ENCODE measurements around the gene ZC3H13.

Gene ZC3H13

GRCh38 chr13:45932676-45933075 lies 119.9 kb downstream of the ZC3H13 start:
- H2AK5ac ChIP-seq (ENCODE audit: low read length): no peak overlapping the region
- no peaks in the 10 kb centered on the region for H3K36me3 ChIP-seq (ENCODE audit: control insufficient read depth, insufficient read depth, low read length)
- no peaks in the 10 kb centered on the region for H3K79me2 ChIP-seq (ENCODE audit: control insufficient read depth, insufficient read depth, low read length)
- no peak overlapping the region for H3K56ac ChIP-seq (ENCODE audit: low read length)
- no peaks in the 10 kb centered on the region for H3K27me3 ChIP-seq (ENCODE audit: insufficient read depth, low read length, poor library complexity)
- H3K27ac ChIP-seq (ENCODE audit: low read depth, low read length): no peak overlapping the region
- WGBS (ENCODE audit: extremely low coverage, insufficient coverage, low lambda C conversion rate): no CpG with 5 or more reads among the region's 3 CpGs
- no peaks in the 10 kb centered on the region for H3K79me1 ChIP-seq (ENCODE audit: low read length)
- DNase-seq: no peak
- H4K8ac ChIP-seq (ENCODE audit: low read depth, low read length): no peak overlapping the region
- H3K4me3 ChIP-seq (ENCODE audit: low read length): no peak overlapping the region
- no peak overlapping the region for H3K18ac ChIP-seq (ENCODE audit: low read length)
- H3K4me1 ChIP-seq (ENCODE audit: control insufficient read depth, low read depth, low read length): no peaks in the 10 kb centered on the region
- no peak overlapping the region for H4K5ac ChIP-seq (ENCODE audit: low read length)
- H3K4ac ChIP-seq (ENCODE audit: low read depth, low read length): no peak overlapping the region
- H3K23ac ChIP-seq (ENCODE audit: low read length): no peak overlapping the region
- H2BK5ac ChIP-seq (ENCODE audit: low read length): no peak overlapping the region
- no peak overlapping the region for H3K4me2 ChIP-seq (ENCODE audit: low read length)
- no peak overlapping the region for H3K9ac ChIP-seq (ENCODE audit: low read length)
- H2BK15ac ChIP-seq (replicated peaks; ENCODE audit: low read depth): no peak overlapping the region
- no peak overlapping the region for H2BK120ac ChIP-seq (ENCODE audit: low read depth, low read length)

DNA sequence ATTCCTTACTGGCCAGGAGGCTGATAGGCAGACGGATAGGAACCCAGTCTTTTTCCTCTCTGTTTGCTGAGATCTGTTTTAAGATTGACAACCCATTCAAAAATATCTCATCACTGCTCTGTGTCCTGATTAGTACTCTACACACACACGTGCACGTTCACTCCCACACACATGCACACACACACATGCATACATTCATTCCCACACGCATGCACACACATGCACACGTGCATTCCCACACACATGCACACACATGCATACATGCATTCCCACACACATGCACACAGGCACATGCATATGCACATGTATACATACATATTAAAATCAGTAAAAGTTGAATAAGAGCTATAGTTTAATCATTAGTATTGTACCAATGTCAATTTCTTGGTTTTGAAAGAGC lies 120.4 kb downstream of the ZC3H13 start:
- H4K8ac ChIP-seq (ENCODE audit: low read depth, low read length): no peak overlapping the region
- H3K79me1 ChIP-seq (ENCODE audit: low read length): no peaks in the 10 kb centered on the region
- no peak overlapping the region for H3K4ac ChIP-seq (ENCODE audit: low read depth, low read length)
- H3K18ac ChIP-seq (ENCODE audit: low read length): no peak overlapping the region
- no peaks in the 10 kb centered on the region for H3K79me2 ChIP-seq (ENCODE audit: control insufficient read depth, insufficient read depth, low read length)
- no peak overlapping the region for H3K27ac ChIP-seq (ENCODE audit: low read depth, low read length)
- H3K4me3 ChIP-seq (ENCODE audit: low read length): no peak overlapping the region
- no peak for DNase-seq
- H3K56ac ChIP-seq (ENCODE audit: low read length): no peak overlapping the region
- no peak overlapping the region for H2AK5ac ChIP-seq (ENCODE audit: low read length)
- H3K27me3 ChIP-seq (ENCODE audit: insufficient read depth, low read length, poor library complexity): no peaks in the 10 kb centered on the region
- WGBS (ENCODE audit: extremely low coverage, insufficient coverage, low lambda C conversion rate): no CpG with 5 or more reads among the region's 5 CpGs
- H3K36me3 ChIP-seq (ENCODE audit: control insufficient read depth, insufficient read depth, low read length): no peaks in the 10 kb centered on the region
- no peak overlapping the region for H3K9ac ChIP-seq (ENCODE audit: low read length)
- H3K4me1 ChIP-seq (ENCODE audit: control insufficient read depth, low read depth, low read length): no peaks in the 10 kb centered on the region
- no peak overlapping the region for H3K4me2 ChIP-seq (ENCODE audit: low read length)
- no peak overlapping the region for H4K5ac ChIP-seq (ENCODE audit: low read length)
- H2BK120ac ChIP-seq (ENCODE audit: low read depth, low read length): no peak overlapping the region
- no peak overlapping the region for H2BK5ac ChIP-seq (ENCODE audit: low read length)
- no peak overlapping the region for H2BK15ac ChIP-seq (replicated peaks; ENCODE audit: low read depth)
- no peak overlapping the region for H3K23ac ChIP-seq (ENCODE audit: low read length)

DNA sequence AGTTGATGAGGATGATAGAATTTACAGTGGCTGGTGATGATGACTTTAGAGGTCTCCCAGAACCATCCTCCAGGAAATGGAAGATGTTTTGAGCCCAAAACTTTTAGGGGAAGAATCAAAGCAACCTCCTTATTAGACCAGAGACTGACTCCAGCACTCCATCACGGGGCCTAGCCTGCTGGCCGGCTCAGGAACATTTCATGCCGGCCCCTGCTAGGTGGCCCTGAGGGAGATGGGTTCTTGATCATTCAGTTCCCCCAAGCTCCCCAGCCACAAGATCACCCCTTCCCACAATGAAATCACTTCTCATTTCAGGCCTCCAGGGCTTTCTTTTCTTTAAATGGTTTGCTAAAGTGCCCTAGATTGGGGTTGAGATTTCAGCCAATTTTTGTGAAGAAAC lies 121.3 kb downstream of the ZC3H13 start:
- Histone ChIP-seq H3K4ac (ENCODE audit: low read depth, low read length) (no peak overlapping the region), H4K5ac (ENCODE audit: low read length) (no peak overlapping the region), H3K4me2 (ENCODE audit: low read length) (no peak overlapping the region), H3K9ac (ENCODE audit: low read length) (no peak overlapping the region), H3K4me1 (ENCODE audit: control insufficient read depth, low read depth, low read length) (no peaks in the 10 kb centered on the region), H2BK120ac (ENCODE audit: low read depth, low read length) (no peak overlapping the region), H3K18ac (ENCODE audit: low read length) (no peak overlapping the region), H2BK5ac (ENCODE audit: low read length) (no peak overlapping the region), H3K79me2 (ENCODE audit: control insufficient read depth, insufficient read depth, low read length) (no peaks in the 10 kb centered on the region), H3K27me3 (ENCODE audit: insufficient read depth, low read length, poor library complexity) (no peaks in the 10 kb centered on the region), H3K79me1 (ENCODE audit: low read length) (no peaks in the 10 kb centered on the region), H4K8ac (ENCODE audit: low read depth, low read length) (no peak overlapping the region), H2BK15ac (replicated peaks; ENCODE audit: low read depth) (no peak overlapping the region), H3K4me3 (ENCODE audit: low read length) (no peak overlapping the region), H3K23ac (ENCODE audit: low read length) (no peak overlapping the region), H3K27ac (ENCODE audit: low read depth, low read length) (no peak overlapping the region), H3K36me3 (ENCODE audit: control insufficient read depth, insufficient read depth, low read length) (no peaks in the 10 kb centered on the region), H3K56ac (ENCODE audit: low read length) (no peak overlapping the region), H2AK5ac (ENCODE audit: low read length) (no peak overlapping the region)
- WGBS (ENCODE audit: extremely low coverage, insufficient coverage, low lambda C conversion rate): no CpG with 5 or more reads among the region's 3 CpGs
- no peak for DNase-seq

- Histone ChIP-seq H3K4me2 (ENCODE audit: low read length) (no peak overlapping the region), H2BK120ac (ENCODE audit: low read depth, low read length) (no peak overlapping the region), H3K4me1 (ENCODE audit: control insufficient read depth, low read depth, low read length) (no peaks in the 10 kb centered on the region), H3K4me3 (ENCODE audit: low read length) (no peak overlapping the region), H3K36me3 (ENCODE audit: control insufficient read depth, insufficient read depth, low read length) (no peaks in the 10 kb centered on the region), H3K23ac (ENCODE audit: low read length) (no peak overlapping the region), H3K56ac (ENCODE audit: low read length) (no peak overlapping the region), H2AK5ac (ENCODE audit: low read length) (no peak overlapping the region), H3K27ac (ENCODE audit: low read depth, low read length) (no peak overlapping the region), H3K4ac (ENCODE audit: low read depth, low read length) (no peak overlapping the region), H2BK5ac (ENCODE audit: low read length) (no peak overlapping the region), H3K79me2 (ENCODE audit: control insufficient read depth, insufficient read depth, low read length) (no peaks in the 10 kb centered on the region), H3K9ac (ENCODE audit: low read length) (no peak overlapping the region), H4K5ac (ENCODE audit: low read length) (no peak overlapping the region), H4K8ac (ENCODE audit: low read depth, low read length) (no peak overlapping the region), H3K79me1 (ENCODE audit: low read length) (no peaks in the 10 kb centered on the region), H3K27me3 (ENCODE audit: insufficient read depth, low read length, poor library complexity) (no peaks in the 10 kb centered on the region), H2BK15ac (replicated peaks; ENCODE audit: low read depth) (no peak overlapping the region), H3K18ac (ENCODE audit: low read length) (no peak overlapping the region)
- no peak for DNase-seq
- no CpG with 5 or more reads among the region's 7 CpGs for WGBS (ENCODE audit: extremely low coverage, insufficient coverage, low lambda C conversion rate)
Observed at GRCh38 chr13:45930177-45930576, 122.4 kb downstream of the ZC3H13 start.

GRCh38 chr13:45928843-45929242 lies 123.7 kb downstream of the ZC3H13 start:
- no peak overlapping the region for H4K8ac ChIP-seq (ENCODE audit: low read depth, low read length)
- no peak overlapping the region for H3K9ac ChIP-seq (ENCODE audit: low read length)
- H3K4me1 ChIP-seq (ENCODE audit: control insufficient read depth, low read depth, low read length): no peaks in the 10 kb centered on the region
- H3K4me3 ChIP-seq (ENCODE audit: low read length): no peak overlapping the region
- H3K56ac ChIP-seq (ENCODE audit: low read length): no peak overlapping the region
- H3K27me3 ChIP-seq (ENCODE audit: insufficient read depth, low read length, poor library complexity): no peaks in the 10 kb centered on the region
- no peak overlapping the region for H3K4me2 ChIP-seq (ENCODE audit: low read length)
- no peaks in the 10 kb centered on the region for H3K36me3 ChIP-seq (ENCODE audit: control insufficient read depth, insufficient read depth, low read length)
- DNase-seq: no peak
- no CpG with 5 or more reads among the region's 2 CpGs for WGBS (ENCODE audit: extremely low coverage, insufficient coverage, low lambda C conversion rate)
- no peak overlapping the region for H2AK5ac ChIP-seq (ENCODE audit: low read length)
- no peak overlapping the region for H2BK120ac ChIP-seq (ENCODE audit: low read depth, low read length)
- H3K4ac ChIP-seq (ENCODE audit: low read depth, low read length): no peak overlapping the region
- no peak overlapping the region for H4K5ac ChIP-seq (ENCODE audit: low read length)
- no peaks in the 10 kb centered on the region for H3K79me1 ChIP-seq (ENCODE audit: low read length)
- no peak overlapping the region for H2BK5ac ChIP-seq (ENCODE audit: low read length)
- H3K27ac ChIP-seq (ENCODE audit: low read depth, low read length): no peak overlapping the region
- H3K23ac ChIP-seq (ENCODE audit: low read length): no peak overlapping the region
- no peaks in the 10 kb centered on the region for H3K79me2 ChIP-seq (ENCODE audit: control insufficient read depth, insufficient read depth, low read length)
- H2BK15ac ChIP-seq (replicated peaks; ENCODE audit: low read depth): no peak overlapping the region
- H3K18ac ChIP-seq (ENCODE audit: low read length): no peak overlapping the region

DNA sequence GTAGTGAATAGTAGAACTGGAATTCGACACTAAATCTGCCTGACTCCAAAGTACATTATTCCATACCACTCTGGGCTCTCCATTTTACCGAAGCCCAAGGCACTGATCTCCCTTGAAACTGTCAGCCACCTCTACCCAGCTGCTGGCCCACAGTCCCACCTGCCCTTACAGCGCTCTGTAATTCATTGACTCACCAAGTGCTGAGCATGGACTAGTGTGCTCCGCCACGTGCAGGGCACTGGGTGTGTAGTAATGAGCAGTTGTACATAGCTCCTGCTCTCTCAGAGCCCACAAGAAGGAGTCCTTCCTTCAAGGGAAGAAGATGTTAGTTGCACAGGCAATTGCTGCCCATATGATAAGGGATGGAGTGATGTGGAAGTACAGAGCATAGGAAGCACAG lies 124.4 kb downstream of the ZC3H13 start:
- H3K79me1 ChIP-seq (ENCODE audit: low read length): no peaks in the 10 kb centered on the region
- no peak overlapping the region for H4K8ac ChIP-seq (ENCODE audit: low read depth, low read length)
- H3K23ac ChIP-seq (ENCODE audit: low read length): no peak overlapping the region
- no peak overlapping the region for H3K56ac ChIP-seq (ENCODE audit: low read length)
- no CpG with 5 or more reads among the region's 5 CpGs for WGBS (ENCODE audit: extremely low coverage, insufficient coverage, low lambda C conversion rate)
- H3K4me2 ChIP-seq (ENCODE audit: low read length): no peak overlapping the region
- no peak overlapping the region for H3K4me3 ChIP-seq (ENCODE audit: low read length)
- H2BK15ac ChIP-seq (replicated peaks; ENCODE audit: low read depth): no peak overlapping the region
- no peak overlapping the region for H2AK5ac ChIP-seq (ENCODE audit: low read length)
- no peak overlapping the region for H3K27ac ChIP-seq (ENCODE audit: low read depth, low read length)
- no peak overlapping the region for H3K9ac ChIP-seq (ENCODE audit: low read length)
- DNase-seq: no peak
- H3K36me3 ChIP-seq (ENCODE audit: control insufficient read depth, insufficient read depth, low read length): no peaks in the 10 kb centered on the region
- H3K27me3 ChIP-seq (ENCODE audit: insufficient read depth, low read length, poor library complexity): no peaks in the 10 kb centered on the region
- H2BK120ac ChIP-seq (ENCODE audit: low read depth, low read length): no peak overlapping the region
- H3K4ac ChIP-seq (ENCODE audit: low read depth, low read length): no peak overlapping the region
- no peak overlapping the region for H3K18ac ChIP-seq (ENCODE audit: low read length)
- no peak overlapping the region for H2BK5ac ChIP-seq (ENCODE audit: low read length)
- H3K79me2 ChIP-seq (ENCODE audit: control insufficient read depth, insufficient read depth, low read length): no peaks in the 10 kb centered on the region
- no peaks in the 10 kb centered on the region for H3K4me1 ChIP-seq (ENCODE audit: control insufficient read depth, low read depth, low read length)
- no peak overlapping the region for H4K5ac ChIP-seq (ENCODE audit: low read length)
